Naive thymus-derived CD8-positive, alpha-beta T cell (primary cell): ENCODE data around the gene RHOT2. TPM values are rescaled to one million over a fixed set of nuclear protein-coding genes. Genes with fewer than 3 reads are reported as not detected.
"Not testable (repeated sequence)": the region's sequence is repeated elsewhere in the genome, so short reads cannot be mapped to it uniquely, and the experiment has no call there.

ENCODE experiments used
- ATAC-seq, 2 donors: fragments of 150-1000 bp; cut with Tn5 transposase in 1 of 2; sonication (Bioruptor Pico), chemical (Tn5 transposase) in 1 of 2; 1 replicate in 1 of 2; 2 replicates in 1 of 2; pipeline ENCODE4 v1.10.0; 2021; ENCODE audit warnings: mild to moderate bottlenecking in 2 of 2, moderate library complexity in 2 of 2
- POLR2A ChIA-PET: fragments of 350-600 bp; sonication (Branson Sonifier 250); formaldehyde crosslinking; loops from one replicate; lab custom pipeline; 2021; ENCODE audit warnings: antibody characterized with exemption; lab: Charles Lee
- DNase-seq, 10 donors: peaks; one replicate each; pipeline versions ENCODE4 v3.0.0 to v3.0.0-alpha.2; 2020 to 2022
- H3K27ac Mint-ChIP-seq, 10 donors: one replicate each; pipeline ENCODE4 v1.8.0; 2020 to 2022; ENCODE audit warnings: mild to moderate bottlenecking in 10 of 10, mixed read lengths in 10 of 10, moderate library complexity in 4 of 10, inconsistent platforms in 1 of 10
- H3K27me3 Mint-ChIP-seq, 5 donors: one replicate each; pipeline ENCODE4 v1.8.0; 2021 to 2022; ENCODE audit warnings: mixed read lengths in 5 of 5
- H3K36me3 Mint-ChIP-seq, 3 donors: one replicate each; pipeline ENCODE4 v1.8.0; 2020 to 2022; ENCODE audit warnings: mixed read lengths in 3 of 3, mild to moderate bottlenecking in 2 of 3, inconsistent platforms in 1 of 3
- H3K4me1 Mint-ChIP-seq, 4 donors: one replicate each; pipeline ENCODE4 v1.8.0; 2021 to 2022; ENCODE audit warnings: mixed read lengths in 4 of 4
- H3K4me3 Mint-ChIP-seq, 10 donors: one replicate each; pipeline ENCODE4 v1.8.0; 2020 to 2022; ENCODE audit warnings: mild to moderate bottlenecking in 10 of 10, mixed read lengths in 10 of 10, moderate library complexity in 6 of 10, inconsistent platforms in 1 of 10
- H3K9me3 Mint-ChIP-seq, 9 donors: one replicate each; pipeline ENCODE4 v1.8.0; 2020 to 2022; ENCODE audit warnings: mixed read lengths in 9 of 9, mild to moderate bottlenecking in 3 of 9, inconsistent platforms in 1 of 9, moderate library complexity in 1 of 9
- polyA plus RNA-seq, 3 donors: library from polyadenylated mRNA; unstranded; fragments of 300-500 nt; fragmentation: Illumina TruSeq; gene quantifications; one replicate each; pipeline ENCODE4 v1.2.3, GENCODE V29; 2021
- total RNA-seq, 8 experiments: library from RNA in 2 of 8; stranded (reverse) in 2 of 8; gene quantifications; one replicate each; pipeline ENCODE4 v1.2.3 and lab custom pipeline; 2021 to 2026

Gene RHOT2
- total and polyA plus RNA-seq, 5 experiments from 2014 or later: 25.1 to 220 (median 44.8) TPM

GRCh38 chr16:682493-683395, 14.8 kb downstream of the RHOT2 start:
- Mint-ChIP-seq H3K4me1 (peaks cover 7 to 38% (median 32%) of the 10 kb centered on the region in 4 donors), H3K4me3 (peak overlapping the region; percentile 64 to 82 (median 76)), H3K27ac (peak overlapping the region in 8 of 10 donors; percentile 38 to 89 (median 76)), H3K36me3 (peaks cover 0 to 14% (median 3%) of the 10 kb centered on the region in 3 donors), H3K27me3 (no peaks in the 10 kb centered on the region), H3K9me3 (no peaks in the 10 kb centered on the region)
- no peak for DNase-seq
- ATAC-seq: no peak
- POLR2A ChIA-PET: interaction anchor here (0.5 to 8.3 kb wide), 7 partner anchors 7 to 476 kb away, joined by 3 to 95 read pairs (median 29); partner anchors contain the start of genes HAGHL, METTL26, RHOT2 and WDR24

- ATAC-seq (no peak), DNase-seq (no peak)
- H3K4me1 Mint-ChIP-seq: peaks cover 7 to 44% (median 32%) of the 10 kb centered on the region in 4 donors
- POLR2A ChIA-PET: interaction anchor here (0.5 to 8.3 kb wide), 9 partner anchors 12 to 1531 kb away, joined by 3 to 95 read pairs (median 4); partner anchors contain the start of genes METTL26, RHOT2 and WDR90
- H3K27me3 Mint-ChIP-seq: no peaks in the 10 kb centered on the region
- H3K4me3 Mint-ChIP-seq: peak overlapping the region; percentile 56 to 82 (median 74)
- no peaks in the 10 kb centered on the region for H3K9me3 Mint-ChIP-seq
- peaks cover 0 to 14% (median 3%) of the 10 kb centered on the region in 3 donors for H3K36me3 Mint-ChIP-seq
- peak overlapping the region in 7 of 10 donors; percentile 28 to 87 (median 78) for H3K27ac Mint-ChIP-seq
Observed at GRCh38 chr16:683396-684070, 15.6 kb downstream of the RHOT2 start.

DNA sequence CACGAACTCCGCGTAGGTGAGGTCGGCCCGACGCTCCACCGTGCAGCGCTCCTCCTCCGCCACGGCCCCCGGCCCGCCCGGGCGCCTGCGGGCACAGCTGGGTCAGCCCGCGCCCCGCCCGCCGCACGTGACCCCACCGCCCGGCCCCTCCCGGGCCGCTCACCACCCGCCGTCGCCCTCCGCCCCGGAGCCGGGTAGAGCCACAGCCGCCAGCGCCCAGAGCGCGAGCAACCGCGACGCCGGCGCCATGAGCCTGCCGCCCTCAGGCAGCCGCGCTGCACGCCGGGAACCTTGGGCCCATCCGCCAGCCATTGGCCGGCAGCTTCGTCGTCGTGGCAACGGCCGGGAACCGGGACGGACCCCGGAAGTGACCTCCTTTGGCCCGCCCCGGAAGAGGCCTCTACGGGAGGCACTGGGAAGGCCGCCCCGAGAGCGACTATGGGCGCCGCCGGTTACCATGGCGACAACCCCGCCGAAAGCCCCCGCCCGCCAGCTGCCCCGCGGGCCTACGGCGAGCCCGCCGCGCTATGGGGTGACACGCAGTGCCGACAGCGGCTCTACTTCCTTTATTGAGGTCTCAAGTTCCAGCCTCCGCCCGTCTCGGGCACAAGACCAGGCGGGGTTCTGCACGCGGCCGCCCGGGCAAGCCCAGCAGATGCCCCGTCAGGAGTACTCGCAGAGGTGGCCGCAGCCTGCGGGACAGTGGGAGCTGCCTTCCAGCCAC, 16.3 kb downstream of the RHOT2 start, which contains the start of gene JMJD8:
Gene JMJD8, minus strand, starts transcription at position 264 of the 724 bp plus-strand sequence. Its CDS starts 15 bp downstream, at position 249.
- Mint-ChIP-seq H3K27me3 (no peaks in the 10 kb centered on the region), H3K27ac (peak within 1 kb of the TSS in 8 of 10 donors; percentile 52 to 93 (median 80)), H3K4me3 (peak within 1 kb of the TSS; percentile 60 to 86 (median 76)), H3K36me3 (peaks cover 0 to 14% (median 3%) of the 10 kb centered on the region in 3 donors), H3K9me3 (no peaks in the 10 kb centered on the region), H3K4me1 (peaks cover 5 to 46% (median 34%) of the 10 kb centered on the region in 4 donors)
- peak; percentile 91 to 98 (median 92) for DNase-seq
- POLR2A ChIA-PET: interaction anchor here (0.5 to 8.3 kb wide), 12 partner anchors 9 to 1530 kb away, joined by 3 to 95 read pairs (median 4); partner anchors contain the start of genes METTL26, RHOT2 and WDR90
- peak; percentile 67 to 74 for ATAC-seq

- peaks cover 4 to 54% (median 37%) of the 10 kb centered on the region in 4 donors for H3K4me1 Mint-ChIP-seq
- peak overlapping the region in 2 of 10 donors; percentile 38 to 41 for H3K4me3 Mint-ChIP-seq
- DNase-seq (no peak), ATAC-seq (no peak)
- peak overlapping the region in 1 of 10 donors; percentile 70 for H3K27ac Mint-ChIP-seq
- no peaks in the 10 kb centered on the region for H3K27me3 Mint-ChIP-seq
- POLR2A ChIA-PET: interaction anchor here (0.8 to 8.3 kb wide), 8 partner anchors 10 to 48 kb away, joined by 3 to 95 read pairs (median 4); partner anchors contain the start of genes METTL26, RHBDL1, RHOT2 and WDR90
- H3K36me3 Mint-ChIP-seq: peaks cover 0 to 14% (median 3%) of the 10 kb centered on the region in 3 donors
- no peaks in the 10 kb centered on the region for H3K9me3 Mint-ChIP-seq
Observed at GRCh38 chr16:684961-685696, 17.2 kb downstream of the RHOT2 start.

DNA sequence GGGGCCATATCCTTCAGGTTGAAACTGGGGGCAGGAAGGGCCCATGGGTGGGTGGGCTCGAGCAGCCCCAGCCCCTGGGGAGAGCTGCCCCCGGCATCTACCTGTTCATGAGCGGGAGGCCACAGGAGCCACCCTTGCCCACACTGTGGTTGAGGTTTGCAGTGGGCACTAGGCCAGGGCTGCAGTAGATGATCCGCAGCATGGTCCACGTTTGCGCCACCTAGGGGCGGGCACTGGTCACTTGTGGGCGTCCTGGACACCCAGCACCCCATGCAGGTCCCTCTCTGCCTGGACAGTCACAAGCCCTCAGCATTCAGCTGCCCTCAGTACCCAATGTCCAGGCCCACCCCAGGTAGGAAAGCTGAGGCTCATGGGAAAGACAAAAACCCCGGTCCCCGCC, 18.0 kb downstream of the RHOT2 start:
- ATAC-seq (no peak), DNase-seq (no peak)
- Mint-ChIP-seq H3K36me3 (peaks cover 0 to 14% (median 3%) of the 10 kb centered on the region in 3 donors), H3K27me3 (no peaks in the 10 kb centered on the region), H3K27ac (peak overlapping the region in 4 of 10 donors; percentile 29 to 53 (median 52)), H3K4me3 (peak overlapping the region in 9 of 10 donors; percentile 2 to 53 (median 26)), H3K9me3 (no peaks in the 10 kb centered on the region), H3K4me1 (peaks cover 6 to 59% (median 42%) of the 10 kb centered on the region in 4 donors)
- POLR2A ChIA-PET: interaction anchor here (0.7 to 3.6 kb wide), 5 partner anchors 10 to 50 kb away, joined by 3 to 38 read pairs (median 4); partner anchors contain the start of genes METTL26 and RHBDL1

DNA sequence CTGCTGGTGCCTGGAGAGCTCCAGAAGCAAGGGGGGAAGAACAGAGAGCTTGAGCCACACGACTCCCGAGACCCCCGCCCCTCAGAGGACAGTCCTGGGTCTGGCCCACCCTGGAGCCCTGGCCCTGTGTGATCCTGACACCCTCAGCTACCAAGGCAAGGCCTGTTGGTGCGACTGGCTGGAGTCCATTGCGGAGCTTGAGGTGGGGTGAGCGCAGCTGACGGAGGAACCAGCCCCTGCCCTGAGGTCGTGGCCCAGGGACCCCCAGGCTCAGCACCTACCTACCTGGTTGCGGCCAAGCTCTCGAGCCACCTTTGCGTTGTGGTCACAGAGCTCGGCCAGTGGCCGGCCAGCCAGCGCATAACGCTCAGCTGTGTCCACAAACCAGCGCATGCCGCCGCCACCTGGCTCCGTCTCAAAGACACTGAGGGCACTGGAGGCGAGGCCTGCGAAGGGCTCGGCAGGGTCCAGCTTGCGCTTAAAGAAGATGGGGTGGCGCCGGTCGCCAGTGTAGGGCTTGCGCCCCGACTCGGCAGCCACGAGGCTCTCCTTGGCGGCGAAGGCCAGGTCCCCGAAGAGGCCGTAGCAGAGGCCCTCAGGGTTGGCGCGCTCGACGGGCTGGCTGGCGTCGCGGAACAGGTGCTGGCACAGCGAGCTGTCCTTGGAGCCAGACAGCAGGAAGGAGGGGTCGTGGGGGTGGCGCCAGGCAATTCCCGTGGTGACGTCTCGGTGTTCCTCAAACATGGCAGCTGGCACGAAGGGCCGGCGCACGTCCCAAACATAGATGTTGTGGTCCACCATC, 18.7 kb downstream of the RHOT2 start:
- DNase-seq: no peak
- no peak for ATAC-seq
- Mint-ChIP-seq H3K36me3 (peaks cover 0 to 9% (median 3%) of the 10 kb centered on the region in 3 donors), H3K9me3 (no peaks in the 10 kb centered on the region), H3K4me3 (peak overlapping the region in 2 of 10 donors; percentile 19 to 53), H3K27ac (peak overlapping the region in 1 of 10 donors; percentile 25), H3K27me3 (no peaks in the 10 kb centered on the region), H3K4me1 (peaks cover 9 to 54% (median 38%) of the 10 kb centered on the region in 4 donors)
- POLR2A ChIA-PET: interaction anchor here (0.7 to 3.6 kb wide), 5 partner anchors 9 to 50 kb away, joined by 3 to 38 read pairs (median 4); partner anchors contain the start of genes METTL26 and RHBDL1

DNA sequence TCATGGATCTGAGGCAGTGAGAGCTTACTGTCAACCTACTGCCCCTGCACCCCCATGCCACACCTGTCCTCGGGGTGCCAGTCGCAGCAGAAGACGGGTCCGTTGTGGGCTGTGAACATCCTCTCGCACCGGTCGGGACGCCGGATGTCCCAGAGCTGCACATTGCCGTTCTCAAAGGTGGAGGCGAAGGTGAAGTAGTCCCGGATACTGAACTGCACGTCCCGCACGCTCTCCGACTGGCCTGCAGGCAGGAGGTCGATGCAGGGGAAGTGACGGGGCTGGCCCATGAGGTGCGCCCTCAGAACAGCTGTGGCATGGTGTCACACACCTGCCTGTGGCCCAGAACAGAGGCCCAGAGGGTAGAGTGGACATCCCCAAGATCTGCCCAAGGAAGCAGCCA, 19.6 kb downstream of the RHOT2 start:
- Mint-ChIP-seq H3K27me3 (peaks cover 0 to 2% (median 0%) of the 10 kb centered on the region in 5 donors), H3K9me3 (no peaks in the 10 kb centered on the region), H3K27ac (peak overlapping the region in 2 of 10 donors; percentile 21 to 84), H3K36me3 (peaks cover 0 to 4% (median 2%) of the 10 kb centered on the region in 3 donors), H3K4me3 (peak overlapping the region in 3 of 10 donors; percentile 36 to 54 (median 48)), H3K4me1 (peaks cover 6 to 48% (median 32%) of the 10 kb centered on the region in 4 donors)
- POLR2A ChIA-PET: interaction anchor here (0.7 to 0.9 kb wide), 3 partner anchors 8 to 45 kb away, joined by 3 read pairs; no protein-coding TSS in a partner anchor
- ATAC-seq (no peak), DNase-seq (no peak)

- peaks cover 0 to 2% (median 0%) of the 10 kb centered on the region in 5 donors for H3K27me3 Mint-ChIP-seq
- peak overlapping the region; percentile 82 to 95 (median 91) for H3K4me3 Mint-ChIP-seq
- ATAC-seq (no peak), DNase-seq (no peak)
- H3K9me3 Mint-ChIP-seq: no peaks in the 10 kb centered on the region
- peaks cover 0 to 3% (median 0%) of the 10 kb centered on the region in 3 donors for H3K36me3 Mint-ChIP-seq
- POLR2A ChIA-PET: interaction anchor here (0.6 to 2.3 kb wide), 18 partner anchors 9 to 1276 kb away, joined by 3 to 37 read pairs (median 4); partner anchors contain the start of genes ANTKMT, CCDC78, CIAO3 and HAGHL
- H3K27ac Mint-ChIP-seq: peak overlapping the region; percentile 71 to 95 (median 88)
- H3K4me1 Mint-ChIP-seq: peaks cover 5 to 45% (median 28%) of the 10 kb centered on the region in 4 donors
Observed at GRCh38 chr16:689175-689897, 21.4 kb downstream of the RHOT2 start.

GRCh38 chr16:691242-691641, 23.3 kb downstream of the RHOT2 start:
- H3K27ac Mint-ChIP-seq: peak overlapping the region in 8 of 10 donors; percentile 21 to 89 (median 58)
- peak overlapping the region; percentile 18 to 95 (median 84) for H3K4me3 Mint-ChIP-seq
- H3K27me3 Mint-ChIP-seq, ATAC-seq, DNase-seq, POLR2A ChIA-PET, H3K36me3 Mint-ChIP-seq, H3K9me3 Mint-ChIP-seq: not testable (repeated sequence)
- H3K4me1 Mint-ChIP-seq: peaks cover 9 to 54% (median 31%) of the 10 kb centered on the region in 4 donors
